Mesenchymal stem cell (in vitro differentiated cells and primary cell): ENCODE data around the gene C2CD4A.

Source experiments
- DNase-seq: peaks from one replicate; pipeline ENCODE4 v3.0.0-alpha.2; 2013
- H2AFZ ChIP-seq: one replicate; pipeline ENCODE4 v1.6.1; 2013; ENCODE audit warnings: low read depth, mild to moderate bottlenecking, control low read depth, inconsistent platforms, low read length, moderate library complexity
- H2AK5ac ChIP-seq: 2 replicates; pipeline ENCODE4 v1.6.1; 2013; ENCODE audit warnings: low read length, moderate library complexity, mild to moderate bottlenecking, inconsistent platforms; ENCODE audit not compliant: severe bottlenecking
- H2BK120ac ChIP-seq: one replicate; pipeline ENCODE4 v1.6.1; 2013; ENCODE audit warnings: low read depth, mild to moderate bottlenecking, inconsistent platforms, low read length, moderate library complexity
- H2BK12ac ChIP-seq, 2 experiments: one replicate each; pipeline ENCODE4 v1.6.1; 2013; ENCODE audit warnings: inconsistent platforms in 2 of 2, low read length in 2 of 2, mild to moderate bottlenecking in 2 of 2, moderate library complexity in 2 of 2, control low read depth in 1 of 2
- H2BK15ac ChIP-seq: one replicate; pipeline ENCODE4 v1.6.1; 2013; ENCODE audit warnings: mild to moderate bottlenecking, low read depth, inconsistent platforms; ENCODE audit not compliant: poor library complexity, severe bottlenecking
- H2BK5ac ChIP-seq: 2 replicates; pipeline ENCODE4 v1.6.1; 2013; ENCODE audit warnings: low read depth, mild to moderate bottlenecking, low read length, control low read depth, inconsistent platforms; ENCODE audit not compliant: poor library complexity, severe bottlenecking
- H3K14ac ChIP-seq, 2 experiments: one replicate each; pipeline ENCODE4 v1.6.1; 2013; ENCODE audit warnings: inconsistent platforms in 2 of 2, low read length in 2 of 2, control low read depth in 1 of 2, mild to moderate bottlenecking in 1 of 2, moderate library complexity in 1 of 2
- H3K18ac ChIP-seq, 2 experiments: one replicate each; pipeline ENCODE4 v1.6.1; 2013; ENCODE audit warnings: inconsistent platforms in 2 of 2, low read length in 2 of 2, control low read depth in 1 of 2, low read depth in 1 of 2, mild to moderate bottlenecking in 1 of 2
- H3K23ac ChIP-seq, 2 experiments: one replicate each; pipeline ENCODE4 v1.6.1; 2013; ENCODE audit warnings: inconsistent platforms in 2 of 2, low read length in 2 of 2, mild to moderate bottlenecking in 2 of 2, moderate library complexity in 2 of 2, control low read depth in 1 of 2
- H3K27ac ChIP-seq: 2 replicates; pipeline ENCODE4 v1.5.1; 2013; ENCODE audit warnings: mild to moderate bottlenecking, moderate library complexity, low read length, control low read depth, inconsistent platforms; ENCODE audit not compliant: poor library complexity, severe bottlenecking
- H3K27me3 ChIP-seq, 2 experiments: 2 replicates each; pipeline versions ENCODE4 v1.6.1 to v1.7.0; 2013; ENCODE audit warnings: low read length in 2 of 2, mild to moderate bottlenecking in 2 of 2, moderate library complexity in 2 of 2, control low read depth in 1 of 2, inconsistent platforms in 1 of 2; ENCODE audit not compliant: control insufficient read depth in 1 of 2, insufficient read depth in 1 of 2
- H3K36me3 ChIP-seq, 2 experiments: 2 replicates each; pipeline versions ENCODE4 v1.6.1 to v1.7.0; 2013; ENCODE audit warnings: low read length in 2 of 2, control low read depth in 1 of 2, inconsistent platforms in 1 of 2, low read depth in 1 of 2, mild to moderate bottlenecking in 1 of 2; ENCODE audit not compliant: insufficient read depth in 2 of 2, control insufficient read depth in 1 of 2
- H3K4ac ChIP-seq, 2 experiments: one replicate each; pipeline ENCODE4 v1.6.1; 2013; ENCODE audit warnings: inconsistent platforms in 2 of 2, low read length in 2 of 2, mild to moderate bottlenecking in 2 of 2, moderate library complexity in 2 of 2, control low read depth in 1 of 2, low read depth in 1 of 2
- H3K4me1 ChIP-seq: 2 replicates; pipeline ENCODE4 v1.6.1; 2013; ENCODE audit warnings: low read depth, low read length, control low read depth; ENCODE audit not compliant: control insufficient read depth, insufficient read depth
- H3K4me2 ChIP-seq: 2 replicates; pipeline ENCODE4 v1.6.1; 2013; ENCODE audit warnings: low read length, mild to moderate bottlenecking, inconsistent platforms; ENCODE audit not compliant: poor library complexity, severe bottlenecking
- H3K4me3 ChIP-seq, 2 experiments: 2 replicates each; pipeline versions ENCODE4 v1.5.1 to v1.7.0; 2013; ENCODE audit warnings: low read length in 2 of 2, mild to moderate bottlenecking in 2 of 2, control low read depth in 1 of 2, low read depth in 1 of 2; ENCODE audit not compliant: insufficient read depth in 1 of 2
- H3K79me1 ChIP-seq: replicated peaks from 2 replicates; pipeline ENCODE4 v1.6.1; 2013; ENCODE audit warnings: mild to moderate bottlenecking, control low read depth, low read length, inconsistent platforms; ENCODE audit not compliant: poor library complexity, severe bottlenecking
- H3K9ac ChIP-seq: 2 replicates; pipeline ENCODE4 v1.7.0; 2013; ENCODE audit warnings: mild to moderate bottlenecking, low read length, moderate library complexity
- H3K9me3 ChIP-seq: 2 replicates; pipeline ENCODE4 v1.7.0; 2013; ENCODE audit warnings: mild to moderate bottlenecking, low read length; ENCODE audit not compliant: control insufficient read depth
- H4K8ac ChIP-seq: one replicate; pipeline ENCODE4 v1.6.1; 2013; ENCODE audit warnings: inconsistent platforms, mild to moderate bottlenecking, low read length, moderate library complexity
- H4K91ac ChIP-seq: one replicate; pipeline ENCODE4 v1.6.1; 2013; ENCODE audit warnings: mild to moderate bottlenecking, low read length, inconsistent platforms
- WGBS: methylation state at CpG from one replicate; pipeline ENCODE4 v1.1.7; 2013; ENCODE audit warnings: mixed read lengths; 5-methylcytosine and 5-hydroxymethylcytosine counted together

C2CD4A gene

DNA sequence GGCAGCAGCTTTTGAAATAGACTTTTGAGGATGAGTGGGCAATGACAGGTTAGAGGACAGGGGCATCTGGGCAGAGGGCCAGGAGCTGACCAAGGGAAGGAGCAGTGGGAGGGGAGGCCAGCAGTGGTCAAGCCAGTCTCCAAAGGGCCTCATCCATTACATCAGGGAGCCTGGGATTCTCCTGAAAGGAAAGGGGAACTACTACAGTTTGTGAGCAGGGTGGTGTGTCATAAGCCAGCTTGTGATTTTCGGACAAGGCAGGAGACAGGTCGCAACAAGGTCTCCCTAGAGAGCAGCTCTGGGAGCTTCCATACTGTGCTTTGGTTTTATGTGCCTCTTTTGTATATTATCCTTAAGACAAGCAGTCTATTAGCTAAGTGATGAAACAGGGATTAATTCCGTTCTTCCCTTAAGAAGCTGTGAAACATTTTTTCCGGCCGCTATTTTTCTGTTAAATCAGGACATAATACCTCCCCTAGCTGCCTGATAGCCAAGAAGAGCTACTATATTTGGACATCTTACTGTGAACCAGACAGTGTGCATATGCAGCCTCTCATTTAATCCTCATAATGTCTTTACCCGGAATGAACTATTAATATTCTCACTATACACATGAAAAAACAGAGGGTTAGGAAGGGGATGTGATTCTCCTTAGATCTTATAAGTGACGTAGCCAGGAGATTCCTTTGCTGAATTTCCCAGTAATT, 51.9 kb downstream of the C2CD4A start:
- Histone ChIP-seq H2BK5ac (no peak overlapping the region), H3K4me2 (no peak overlapping the region), H4K8ac (no peak overlapping the region), H3K9me3 (no peaks in the 10 kb centered on the region), H3K79me1 (no peaks in the 10 kb centered on the region), H3K4me1 (peaks cover 2% of the 10 kb centered on the region), H3K4ac (peak overlapping the region in 1 of 2 experiments; percentile 15), H2BK120ac (no peak overlapping the region), H3K14ac (no peak overlapping the region), H3K27ac (peak overlapping the region; percentile 77), H3K9ac (peak overlapping the region; percentile 83), H3K27me3 (no peaks in the 10 kb centered on the region), H2BK15ac (peak overlapping the region; percentile 73), H2BK12ac (peak overlapping the region in 1 of 2 experiments; percentile 8), H2AK5ac (no peak overlapping the region), H3K36me3 (no peaks in the 10 kb centered on the region), H3K18ac (peak overlapping the region; percentile 4 to 37), H3K23ac (no peak overlapping the region), H2AFZ (peak overlapping the region; percentile 83), H4K91ac (no peak overlapping the region), H3K4me3 (peak overlapping the region in 1 of 2 experiments; percentile 64)
- peak; percentile 47 for DNase-seq
- WGBS, result 95% methylated on average over 5 of the region's 7 CpGs

DNA sequence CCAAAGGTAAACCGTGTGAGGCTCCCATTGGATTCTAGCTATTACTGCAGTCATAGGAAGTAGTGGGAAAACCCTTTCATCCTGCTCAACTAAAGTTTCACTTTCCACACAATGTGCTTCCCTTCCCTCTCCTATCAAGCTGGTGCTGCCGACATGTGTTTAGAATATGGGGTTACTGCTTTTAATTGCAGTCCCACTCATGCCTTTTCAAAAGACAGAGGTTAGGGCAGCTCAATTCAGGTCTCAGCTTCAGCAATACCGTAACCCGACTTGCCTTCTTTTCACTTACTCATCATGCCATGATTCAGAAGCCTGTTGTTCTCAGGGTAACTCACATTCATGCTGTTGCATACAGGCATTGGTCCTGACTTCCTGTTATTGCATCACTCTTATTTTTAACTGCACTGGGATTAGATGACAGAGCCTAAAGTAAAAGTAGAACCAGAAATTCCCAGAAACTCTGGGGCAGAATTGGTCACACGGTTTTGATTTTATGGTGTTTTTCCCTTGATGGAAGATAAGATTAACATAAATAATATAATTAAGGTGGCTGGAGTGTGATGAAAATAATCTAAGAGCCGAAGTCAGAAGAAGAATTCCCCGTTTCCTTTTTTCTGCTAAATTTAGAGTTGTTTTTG, 52.6 kb downstream of the C2CD4A start:
- Histone ChIP-seq H2BK120ac (no peak overlapping the region), H2BK5ac (peak overlapping the region; percentile 24), H3K14ac (no peak overlapping the region), H3K4me3 (peak overlapping the region in 1 of 2 experiments; percentile 64), H3K4me1 (peaks cover 1% of the 10 kb centered on the region), H2AK5ac (no peak overlapping the region), H2BK12ac (peak overlapping the region; percentile 52 to 57), H4K8ac (peak overlapping the region; percentile 92), H3K9ac (peak overlapping the region; percentile 83), H3K9me3 (no peaks in the 10 kb centered on the region), H3K79me1 (no peaks in the 10 kb centered on the region), H3K4ac (no peak overlapping the region), H3K18ac (peak overlapping the region; percentile 37 to 93), H3K27ac (peak overlapping the region; percentile 77), H3K4me2 (peak overlapping the region; percentile 44), H2BK15ac (no peak overlapping the region), H2AFZ (peak overlapping the region; percentile 83), H4K91ac (no peak overlapping the region), H3K23ac (no peak overlapping the region), H3K36me3 (no peaks in the 10 kb centered on the region), H3K27me3 (no peaks in the 10 kb centered on the region)
- WGBS, result 9% methylated on average over 3 of the region's 7 CpGs
- peak; percentile 97 for DNase-seq

DNA sequence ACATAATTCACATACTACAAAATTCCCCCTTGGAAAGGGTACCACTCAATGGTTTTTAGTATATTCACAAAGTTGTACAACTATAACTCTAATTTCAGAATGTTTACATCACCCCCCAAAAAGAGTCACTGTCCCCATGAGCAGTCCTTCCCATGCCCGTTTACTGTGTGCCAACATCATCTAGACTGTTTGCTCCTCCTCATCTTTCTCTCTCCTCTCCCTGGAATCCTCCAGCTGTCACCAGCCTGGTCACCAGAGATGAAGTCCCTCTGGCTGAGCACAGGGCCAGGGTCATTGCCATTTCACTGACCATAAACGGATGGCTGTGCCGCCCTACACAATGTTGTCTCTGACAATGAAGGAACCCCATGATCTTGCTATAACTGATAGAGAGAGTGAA, 53.1 kb downstream of the C2CD4A start:
- peaks cover 1% of the 10 kb centered on the region for H3K4me1 ChIP-seq
- H2AFZ ChIP-seq, result no peak overlapping the region
- no peak overlapping the region for H2BK120ac ChIP-seq
- no peak overlapping the region for H3K4me2 ChIP-seq
- peak overlapping the region; percentile 87 to 95 for H2BK12ac ChIP-seq
- peak overlapping the region; percentile 30 for H4K91ac ChIP-seq
- H3K4me3 ChIP-seq, result no peak overlapping the region
- H3K9me3 ChIP-seq, result no peaks in the 10 kb centered on the region
- no peaks in the 10 kb centered on the region for H3K36me3 ChIP-seq
- no peak overlapping the region for H3K4ac ChIP-seq
- H3K18ac ChIP-seq, result peak overlapping the region; percentile 46 to 56
- peak overlapping the region in 1 of 2 experiments; percentile 18 for H3K14ac ChIP-seq
- no peak overlapping the region for H2BK5ac ChIP-seq
- H3K9ac ChIP-seq, result peak overlapping the region; percentile 67
- WGBS, result 98% methylated on average over 3 of the region's 3 CpGs
- H3K27ac ChIP-seq, result no peak overlapping the region
- DNase-seq, result no peak
- no peaks in the 10 kb centered on the region for H3K79me1 ChIP-seq
- H2BK15ac ChIP-seq, result peak overlapping the region; percentile 26
- no peak overlapping the region for H4K8ac ChIP-seq
- no peaks in the 10 kb centered on the region for H3K27me3 ChIP-seq
- H2AK5ac ChIP-seq, result no peak overlapping the region
- peak overlapping the region in 1 of 2 experiments; percentile 23 for H3K23ac ChIP-seq
